Retinal pigment epithelial cell (primary cell): ENCODE results near the gene DOCK4.

Source experiments
- DNase-seq: peaks from one replicate; pipeline ENCODE4 v3.0.0-alpha.2; 2010; ENCODE audit warnings: low read depth
- H3K4me3 ChIP-seq: 2 replicates; pipeline ENCODE4 v1.5.1; 2011; ENCODE audit warnings: mild to moderate bottlenecking, low read length, control low read depth, moderate library complexity
- TF ChIP-seq, protein P1 (sequence below): conservative IDR thresholded peaks from 2 replicates; pipeline ENCODE4 v1.5.1; 2011; ENCODE audit warnings: low read depth, low read length, control low read depth, inconsistent platforms

DOCK4 gene

DNA sequence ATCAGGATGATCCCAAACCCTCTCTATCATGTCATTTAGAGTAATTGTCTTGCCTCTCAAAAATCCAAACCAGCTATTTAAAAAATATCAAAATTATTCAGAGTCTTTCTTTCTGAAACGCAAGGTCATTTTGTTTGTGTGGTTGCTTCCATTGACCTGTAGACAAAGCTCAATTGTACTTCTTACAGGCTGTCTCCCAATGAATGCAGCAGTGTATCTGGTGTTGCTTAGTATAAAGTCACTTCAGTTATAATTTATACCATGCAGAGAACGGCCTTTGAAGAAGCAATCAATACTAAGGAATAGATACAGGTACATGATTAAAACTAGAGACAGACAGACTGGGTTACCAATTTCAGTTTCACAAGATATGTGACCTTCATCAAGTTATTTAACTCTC, 80.9 kb downstream of the DOCK4 start:
- H3K4me3 ChIP-seq, result no peak overlapping the region
- DNase-seq, result no peak
- TF ChIP-seq, protein P1, sequence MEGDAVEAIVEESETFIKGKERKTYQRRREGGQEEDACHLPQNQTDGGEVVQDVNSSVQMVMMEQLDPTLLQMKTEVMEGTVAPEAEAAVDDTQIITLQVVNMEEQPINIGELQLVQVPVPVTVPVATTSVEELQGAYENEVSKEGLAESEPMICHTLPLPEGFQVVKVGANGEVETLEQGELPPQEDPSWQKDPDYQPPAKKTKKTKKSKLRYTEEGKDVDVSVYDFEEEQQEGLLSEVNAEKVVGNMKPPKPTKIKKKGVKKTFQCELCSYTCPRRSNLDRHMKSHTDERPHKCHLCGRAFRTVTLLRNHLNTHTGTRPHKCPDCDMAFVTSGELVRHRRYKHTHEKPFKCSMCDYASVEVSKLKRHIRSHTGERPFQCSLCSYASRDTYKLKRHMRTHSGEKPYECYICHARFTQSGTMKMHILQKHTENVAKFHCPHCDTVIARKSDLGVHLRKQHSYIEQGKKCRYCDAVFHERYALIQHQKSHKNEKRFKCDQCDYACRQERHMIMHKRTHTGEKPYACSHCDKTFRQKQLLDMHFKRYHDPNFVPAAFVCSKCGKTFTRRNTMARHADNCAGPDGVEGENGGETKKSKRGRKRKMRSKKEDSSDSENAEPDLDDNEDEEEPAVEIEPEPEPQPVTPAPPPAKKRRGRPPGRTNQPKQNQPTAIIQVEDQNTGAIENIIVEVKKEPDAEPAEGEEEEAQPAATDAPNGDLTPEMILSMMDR, result no peak

DNA sequence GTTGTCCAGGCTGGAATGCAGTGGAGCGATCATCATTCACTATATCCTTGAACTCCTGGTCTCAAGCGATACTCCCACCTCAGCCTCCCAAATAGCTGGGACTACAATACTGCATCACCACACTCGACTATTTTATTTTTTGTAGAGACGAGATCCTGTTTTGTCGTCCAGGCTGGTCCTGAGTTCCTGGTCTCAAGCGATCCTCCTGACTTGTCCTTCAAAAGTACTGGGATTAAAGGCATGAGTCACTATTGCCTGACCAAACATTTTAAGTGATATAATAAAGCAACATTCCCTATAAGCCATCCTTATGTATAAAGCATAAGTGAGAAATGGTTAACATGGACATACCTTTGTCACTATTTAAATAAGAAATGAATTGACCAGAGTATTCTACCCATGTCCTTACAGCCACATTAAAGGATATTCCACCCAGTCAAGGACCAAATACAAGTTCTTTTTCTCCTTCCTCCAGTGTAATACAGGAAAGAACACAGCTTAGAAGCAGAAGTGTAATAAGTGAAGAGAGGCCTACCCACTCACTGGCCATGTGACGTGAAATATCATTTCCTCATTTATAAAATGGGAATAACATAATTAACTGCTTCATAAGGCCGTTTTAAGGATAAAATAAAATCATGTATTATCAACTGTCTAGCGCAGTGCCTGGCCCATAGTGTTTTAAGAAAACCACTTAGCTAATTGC, 82.0 kb downstream of the DOCK4 start:
- H3K4me3 ChIP-seq, result no peak overlapping the region
- TF ChIP-seq, protein P1, result no peak
- DNase-seq, result peak; percentile 8

DNA sequence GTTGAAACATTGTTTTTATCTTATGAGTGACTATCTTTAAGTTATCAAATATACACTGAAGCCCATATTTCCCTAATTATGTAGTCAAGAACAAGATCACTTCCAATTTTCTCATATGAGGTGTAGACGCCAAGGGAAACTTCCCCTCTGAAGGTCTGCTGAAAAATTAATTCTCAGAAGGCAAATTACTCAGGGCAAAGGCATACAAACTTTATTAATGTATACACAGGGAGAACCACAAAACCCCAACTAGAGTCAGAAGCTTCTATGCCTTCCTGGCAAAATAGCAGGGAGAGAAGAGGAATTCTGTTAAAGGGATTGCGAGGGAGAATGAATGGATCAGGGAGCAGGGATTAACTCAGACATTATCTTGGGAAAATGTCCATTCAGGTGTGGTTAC, 83.4 kb downstream of the DOCK4 start:
- TF ChIP-seq, protein P1, result no peak
- no peak for DNase-seq
- no peak overlapping the region for H3K4me3 ChIP-seq

DNA sequence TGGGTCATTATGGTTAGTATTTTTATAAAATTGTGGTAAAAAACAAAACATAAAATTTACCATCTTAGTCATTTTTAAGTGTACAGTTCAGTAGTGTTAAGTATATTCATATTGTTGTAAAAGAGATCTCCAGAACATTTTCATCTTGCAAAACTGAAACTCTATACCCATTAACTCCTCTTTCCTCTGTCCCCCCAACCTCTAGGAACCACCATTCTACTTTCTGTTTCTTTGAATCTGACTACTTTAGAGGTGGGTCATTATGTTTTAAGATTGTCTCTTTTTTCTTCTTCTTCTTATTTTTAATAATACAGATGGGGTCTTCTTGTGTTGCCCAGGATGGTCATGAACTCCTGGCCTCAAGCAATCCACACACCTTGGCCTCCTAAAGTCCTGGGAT, 84.1 kb downstream of the DOCK4 start:
- DNase-seq, result no peak
- no peak overlapping the region for H3K4me3 ChIP-seq
- TF ChIP-seq, protein P1, result no peak

DNA sequence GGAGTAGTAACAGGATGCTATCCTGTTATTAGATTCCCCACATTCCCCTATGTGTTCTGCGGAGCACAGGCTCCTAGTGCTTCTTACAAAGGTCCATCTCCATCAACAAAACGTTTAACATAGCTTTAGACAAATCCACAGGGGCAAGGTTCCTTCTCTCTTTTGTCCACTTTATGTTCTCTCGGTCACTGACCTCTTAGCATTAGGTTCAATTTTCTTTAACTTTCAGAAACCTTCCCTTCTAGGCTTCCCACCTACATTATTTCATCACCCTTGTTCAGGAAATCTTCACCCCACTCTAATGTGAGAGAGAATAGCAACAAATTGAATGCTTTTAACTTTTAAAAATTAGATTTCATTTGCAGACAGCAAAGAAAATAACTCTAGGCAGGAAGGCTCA, 84.9 kb downstream of the DOCK4 start:
- no peak for DNase-seq
- TF ChIP-seq, protein P1, result no peak
- no peak overlapping the region for H3K4me3 ChIP-seq

DNA sequence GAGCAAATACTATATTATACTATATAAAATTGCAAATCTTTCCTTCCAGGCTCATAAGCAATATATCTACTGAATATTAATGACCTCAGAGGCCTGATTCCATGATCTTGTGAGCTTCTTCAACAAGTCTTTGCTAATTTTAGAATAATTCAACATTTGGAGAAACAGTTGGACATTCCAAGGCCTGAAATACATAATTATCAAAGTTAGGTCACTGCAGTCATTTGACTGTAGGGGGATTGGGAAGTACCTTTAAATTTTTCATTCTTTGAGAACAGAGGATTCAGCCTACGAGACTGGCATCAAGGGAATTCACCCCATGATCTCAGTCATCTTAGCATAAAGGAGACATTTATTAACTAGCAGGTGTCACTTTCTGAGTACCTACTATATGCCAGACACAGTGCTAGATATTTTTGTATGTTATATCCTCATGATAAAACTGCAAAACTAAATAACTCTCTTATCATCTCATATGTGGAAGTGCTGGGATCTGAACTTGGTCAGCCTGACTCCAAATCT, 85.4 kb downstream of the DOCK4 start:
- no peak overlapping the region for H3K4me3 ChIP-seq
- no peak for DNase-seq
- TF ChIP-seq, protein P1, result no peak
